ENCODE data around the gene C1GALT1.

C1GALT1 gene

DNA sequence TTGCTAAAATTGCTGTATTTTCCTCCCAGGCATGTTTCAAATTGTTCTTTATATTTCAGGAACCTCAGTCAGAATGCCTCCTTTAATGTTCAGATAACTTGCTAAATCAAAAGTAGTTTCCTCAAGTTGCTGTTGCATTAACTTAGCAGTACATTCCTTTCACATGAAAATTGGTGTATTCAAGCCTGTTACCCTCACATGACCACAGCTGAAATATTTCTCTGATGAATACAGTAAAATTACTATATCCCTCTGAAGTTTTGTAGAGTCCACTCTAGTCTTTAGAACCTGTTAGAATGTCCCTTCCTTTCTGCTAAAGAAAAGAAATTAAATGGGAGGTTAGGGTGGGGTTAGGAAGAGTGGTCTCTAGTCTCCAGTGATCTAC, 24.5 kb upstream of the C1GALT1 start:
- no peak for DNase-seq (ENCODE audit: low read depth, low spot score)
- Histone ChIP-seq H3K27ac (no peak overlapping the region), H3K36me3 (ENCODE audit: insufficient read depth, low read length) (no peaks in the 10 kb centered on the region), H3K4me3 (no peak overlapping the region), H3K9me3 (ENCODE audit: low read depth, low read length) (no peaks in the 10 kb centered on the region), H3K9ac (ENCODE audit: insufficient read length) (no peak overlapping the region)
- no peak for TF ChIP-seq FOXP2 (optimal IDR thresholded peaks at IDR 0.05; ENCODE audit: control extremely low read depth, extremely low read length, insufficient read depth)
- no peak for TF ChIP-seq POLR2AphosphoS5 (IDR thresholded peaks at IDR 0.05; ENCODE audit: borderline replicate concordance, low read depth, low read length)
- no peak for TF ChIP-seq EZH2 (IDR thresholded peaks at IDR 0.05)

DNA sequence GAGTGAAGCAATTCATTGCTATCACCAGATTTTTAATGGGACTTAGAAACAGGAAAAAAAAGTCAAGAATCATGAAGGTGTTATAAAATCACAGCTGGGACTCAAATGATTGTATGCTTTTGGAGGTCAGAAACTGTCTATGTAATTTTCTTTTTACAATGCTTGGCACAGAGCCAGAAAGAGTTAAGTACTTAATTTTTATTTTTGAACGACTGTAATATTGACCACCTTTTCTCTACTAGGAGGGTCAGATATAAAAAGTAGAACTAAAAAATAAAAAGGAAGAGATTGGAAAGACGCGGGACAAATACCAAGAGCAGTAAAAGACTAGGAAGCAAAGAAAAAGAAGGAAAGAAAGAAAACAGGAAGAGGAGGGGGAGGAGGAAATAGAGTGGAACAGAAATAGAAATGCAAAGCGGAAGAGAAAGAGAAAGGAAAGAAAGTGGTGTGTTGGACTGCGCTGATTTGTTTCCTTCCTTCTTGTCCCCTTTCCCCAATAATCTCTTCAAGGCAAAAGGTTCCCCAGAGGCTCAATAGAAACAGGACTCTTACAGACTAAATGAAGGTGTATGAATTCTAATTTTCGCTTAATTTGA, 23.2 kb upstream of the C1GALT1 start:
- Histone ChIP-seq H3K4me3 (no peak overlapping the region), H3K9ac (ENCODE audit: insufficient read length) (no peak overlapping the region), H3K27ac (no peak overlapping the region), H3K36me3 (ENCODE audit: insufficient read depth, low read length) (no peaks in the 10 kb centered on the region), H3K9me3 (ENCODE audit: low read depth, low read length) (no peaks in the 10 kb centered on the region)
- DNase-seq (ENCODE audit: low read depth, low spot score), result no peak
- TF ChIP-seq POLR2AphosphoS5 (IDR thresholded peaks at IDR 0.05; ENCODE audit: borderline replicate concordance, low read depth, low read length) (no peak), EZH2 (IDR thresholded peaks at IDR 0.05) (no peak), FOXP2 (optimal IDR thresholded peaks at IDR 0.05; ENCODE audit: control extremely low read depth, extremely low read length, insufficient read depth) (no peak)

DNA sequence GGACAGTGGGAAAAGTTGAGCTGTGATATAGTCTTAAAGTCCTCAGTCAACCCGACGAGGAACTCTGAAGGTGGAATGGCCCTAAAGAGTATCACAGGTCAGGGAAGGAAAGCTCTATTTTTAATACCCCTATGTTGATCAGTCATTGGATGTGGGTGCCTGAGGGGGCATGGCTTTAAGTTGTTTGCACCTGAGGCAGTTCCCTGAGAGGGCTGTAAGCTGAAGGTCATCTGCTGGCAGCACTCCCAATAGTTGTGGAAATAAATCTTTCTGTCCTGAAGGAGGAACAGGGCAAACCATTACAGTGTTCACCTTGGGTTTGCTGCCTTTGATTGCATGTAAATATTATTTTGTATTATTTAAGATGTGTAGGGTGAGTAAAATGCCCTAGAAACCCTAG, 17.8 kb upstream of the C1GALT1 start:
- Histone ChIP-seq H3K27ac (no peak overlapping the region), H3K9ac (ENCODE audit: insufficient read length) (no peak overlapping the region), H3K4me3 (no peak overlapping the region), H3K9me3 (ENCODE audit: low read depth, low read length) (no peaks in the 10 kb centered on the region), H3K36me3 (ENCODE audit: insufficient read depth, low read length) (no peaks in the 10 kb centered on the region)
- DNase-seq (ENCODE audit: low read depth, low spot score), result no peak
- TF ChIP-seq FOXP2 (optimal IDR thresholded peaks at IDR 0.05; ENCODE audit: control extremely low read depth, extremely low read length, insufficient read depth) (no peak), EZH2 (IDR thresholded peaks at IDR 0.05) (no peak), POLR2AphosphoS5 (IDR thresholded peaks at IDR 0.05; ENCODE audit: borderline replicate concordance, low read depth, low read length) (no peak)

GRCh38 chr7:7165372-7165771, 17.0 kb upstream of the C1GALT1 start:
- Histone ChIP-seq H3K4me3 (no peak overlapping the region), H3K9me3 (ENCODE audit: low read depth, low read length) (no peaks in the 10 kb centered on the region), H3K9ac (ENCODE audit: insufficient read length) (no peak overlapping the region), H3K27ac (no peak overlapping the region), H3K36me3 (ENCODE audit: insufficient read depth, low read length) (no peaks in the 10 kb centered on the region)
- DNase-seq (ENCODE audit: low read depth, low spot score), result no peak
- TF ChIP-seq POLR2AphosphoS5 (IDR thresholded peaks at IDR 0.05; ENCODE audit: borderline replicate concordance, low read depth, low read length), result no peak
- no peak for TF ChIP-seq EZH2 (IDR thresholded peaks at IDR 0.05)
- TF ChIP-seq FOXP2 (optimal IDR thresholded peaks at IDR 0.05; ENCODE audit: control extremely low read depth, extremely low read length, insufficient read depth), result no peak

GRCh38 chr7:7166318-7166717, 16.0 kb upstream of the C1GALT1 start:
- no peak for TF ChIP-seq POLR2AphosphoS5 (IDR thresholded peaks at IDR 0.05; ENCODE audit: borderline replicate concordance, low read depth, low read length)
- no peak for TF ChIP-seq FOXP2 (optimal IDR thresholded peaks at IDR 0.05; ENCODE audit: control extremely low read depth, extremely low read length, insufficient read depth)
- TF ChIP-seq EZH2 (IDR thresholded peaks at IDR 0.05), result no peak
- no peaks in the 10 kb centered on the region for H3K9me3 ChIP-seq (ENCODE audit: low read depth, low read length)
- no peak overlapping the region for H3K4me3 ChIP-seq
- no peak for DNase-seq (ENCODE audit: low read depth, low spot score)
- H3K36me3 ChIP-seq (ENCODE audit: insufficient read depth, low read length), result no peaks in the 10 kb centered on the region
- no peak overlapping the region for H3K27ac ChIP-seq
- no peak overlapping the region for H3K9ac ChIP-seq (ENCODE audit: insufficient read length)

- Histone ChIP-seq H3K36me3 (ENCODE audit: insufficient read depth, low read length) (no peaks in the 10 kb centered on the region), H3K9ac (ENCODE audit: insufficient read length) (no peak overlapping the region), H3K27ac (no peak overlapping the region), H3K9me3 (ENCODE audit: low read depth, low read length) (no peaks in the 10 kb centered on the region), H3K4me3 (no peak overlapping the region)
- TF ChIP-seq POLR2AphosphoS5 (IDR thresholded peaks at IDR 0.05; ENCODE audit: borderline replicate concordance, low read depth, low read length) (no peak), EZH2 (IDR thresholded peaks at IDR 0.05) (no peak), FOXP2 (optimal IDR thresholded peaks at IDR 0.05; ENCODE audit: control extremely low read depth, extremely low read length, insufficient read depth) (no peak)
- DNase-seq (ENCODE audit: low read depth, low spot score), result no peak
Measured at GRCh38 chr7:7169296-7169695, 13.0 kb upstream of the C1GALT1 start.

DNA sequence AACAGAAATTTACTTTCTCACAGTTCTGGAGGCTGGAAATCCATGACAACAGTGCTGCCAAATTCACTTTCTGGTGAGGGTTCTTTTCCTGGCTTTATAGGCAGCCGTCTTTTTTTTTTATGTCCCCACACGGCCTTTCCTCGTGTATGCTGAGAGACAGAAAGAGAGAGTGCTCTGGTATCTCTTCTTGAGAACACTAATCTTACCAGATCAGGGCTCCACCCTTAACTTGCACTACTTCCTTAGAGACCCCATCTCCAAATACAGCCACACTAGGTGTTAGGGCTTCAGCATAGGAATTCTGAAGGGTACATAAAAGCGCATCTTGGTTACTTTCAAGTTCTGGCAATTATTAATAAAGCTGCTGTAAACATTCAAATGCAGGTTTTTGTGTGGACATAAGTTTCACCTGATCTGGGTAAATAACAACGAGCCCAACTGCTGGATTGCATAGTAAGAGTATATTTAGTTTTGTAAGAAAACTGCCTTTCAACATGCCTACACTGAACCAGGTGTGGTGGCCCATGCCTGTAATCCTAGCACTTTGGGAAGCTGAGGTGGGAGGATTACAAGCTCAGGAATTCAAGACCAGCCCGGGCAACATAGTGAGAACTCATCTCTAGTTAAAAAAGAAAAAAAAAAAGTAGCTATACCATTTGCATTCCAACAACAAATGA, 8.2 kb upstream of the C1GALT1 start:
- Histone ChIP-seq H3K27ac (no peak overlapping the region), H3K9ac (ENCODE audit: insufficient read length) (no peak overlapping the region), H3K4me3 (no peak overlapping the region), H3K36me3 (ENCODE audit: insufficient read depth, low read length) (no peaks in the 10 kb centered on the region), H3K9me3 (ENCODE audit: low read depth, low read length) (no peaks in the 10 kb centered on the region)
- DNase-seq (ENCODE audit: low read depth, low spot score), result no peak
- TF ChIP-seq POLR2AphosphoS5 (IDR thresholded peaks at IDR 0.05; ENCODE audit: borderline replicate concordance, low read depth, low read length) (no peak), EZH2 (IDR thresholded peaks at IDR 0.05) (no peak), FOXP2 (optimal IDR thresholded peaks at IDR 0.05; ENCODE audit: control extremely low read depth, extremely low read length, insufficient read depth) (no peak)

DNA sequence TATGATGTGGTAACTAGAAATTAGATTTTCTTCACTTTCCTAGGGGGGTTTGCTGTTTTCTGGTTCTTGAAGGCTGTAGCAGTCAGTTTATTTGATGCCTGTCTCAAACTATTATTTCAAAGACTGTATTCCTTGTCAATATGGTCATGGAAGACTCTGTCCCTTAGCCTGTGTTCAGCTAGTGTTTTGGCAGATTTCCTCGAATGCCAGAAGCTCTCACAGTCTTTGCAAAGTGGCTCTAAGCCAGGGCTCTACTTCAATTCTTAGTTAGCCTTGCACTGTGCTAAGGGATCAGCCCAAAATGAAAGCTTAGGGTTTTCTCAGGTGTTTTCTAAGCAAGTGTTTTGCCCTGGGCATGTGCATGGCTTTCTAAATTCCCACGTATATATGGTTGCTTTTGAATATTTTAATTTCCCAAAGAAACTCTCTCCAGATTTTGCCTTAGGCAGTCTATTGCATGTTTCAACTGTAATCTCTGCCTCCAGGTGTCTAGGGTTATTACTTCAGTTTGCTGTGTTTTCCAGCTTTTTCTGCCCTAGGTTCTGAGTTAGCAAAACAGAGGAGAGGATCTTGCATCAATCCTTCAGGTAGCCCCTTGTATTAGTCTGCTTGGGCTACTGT, 7.2 kb upstream of the C1GALT1 start:
- no peak overlapping the region for H3K9ac ChIP-seq (ENCODE audit: insufficient read length)
- H3K36me3 ChIP-seq (ENCODE audit: insufficient read depth, low read length), result no peaks in the 10 kb centered on the region
- no peak for DNase-seq (ENCODE audit: low read depth, low spot score)
- no peak overlapping the region for H3K4me3 ChIP-seq
- H3K9me3 ChIP-seq (ENCODE audit: low read depth, low read length), result no peaks in the 10 kb centered on the region
- H3K27ac ChIP-seq, result no peak overlapping the region
- TF ChIP-seq POLR2AphosphoS5 (IDR thresholded peaks at IDR 0.05; ENCODE audit: borderline replicate concordance, low read depth, low read length), result no peak
- TF ChIP-seq EZH2 (IDR thresholded peaks at IDR 0.05), result no peak
- TF ChIP-seq FOXP2 (optimal IDR thresholded peaks at IDR 0.05; ENCODE audit: control extremely low read depth, extremely low read length, insufficient read depth), result no peak
